DND-41 (cell line): Measurements from ENCODE around the gene UGDH.

Experiments used
- EZH2 ChIP-seq: IDR thresholded peaks from 3 replicates; pipeline ENCODE4 v1.6.1; 2012; ENCODE audit warnings: borderline replicate concordance, low read depth, mild to moderate bottlenecking, moderate library complexity, low read length, inconsistent platforms; ENCODE audit not compliant: severe bottlenecking
- TF ChIP-seq, protein P1 (sequence below): IDR thresholded peaks from 2 replicates; pipeline ENCODE4 v1.5.1; 2012; ENCODE audit warnings: borderline replicate concordance, low read length, moderate library complexity, mild to moderate bottlenecking; ENCODE audit not compliant: poor library complexity, severe bottlenecking; ENCODE audit errors: extremely low read depth

DNA sequence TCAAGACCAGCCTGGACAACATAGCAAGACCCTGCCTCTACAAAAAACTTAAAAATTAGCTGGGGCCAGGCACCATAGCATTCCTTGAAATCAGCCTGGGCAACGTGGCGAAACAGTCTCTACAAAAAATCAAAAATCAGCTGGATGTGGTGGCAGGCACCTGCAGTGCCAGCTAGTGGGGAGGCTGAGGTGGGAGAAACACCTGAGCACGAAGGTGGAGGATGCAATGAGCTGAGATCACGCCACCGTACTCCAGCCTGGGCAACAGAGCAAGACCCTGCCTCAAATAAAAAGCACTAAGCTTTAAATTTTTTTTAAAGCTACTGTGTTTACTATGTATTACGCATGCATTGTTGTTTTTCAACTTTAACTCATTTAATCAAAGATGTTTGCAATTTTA lies 71.8 kb downstream of the UGDH start:
- TF ChIP-seq, protein P1, sequence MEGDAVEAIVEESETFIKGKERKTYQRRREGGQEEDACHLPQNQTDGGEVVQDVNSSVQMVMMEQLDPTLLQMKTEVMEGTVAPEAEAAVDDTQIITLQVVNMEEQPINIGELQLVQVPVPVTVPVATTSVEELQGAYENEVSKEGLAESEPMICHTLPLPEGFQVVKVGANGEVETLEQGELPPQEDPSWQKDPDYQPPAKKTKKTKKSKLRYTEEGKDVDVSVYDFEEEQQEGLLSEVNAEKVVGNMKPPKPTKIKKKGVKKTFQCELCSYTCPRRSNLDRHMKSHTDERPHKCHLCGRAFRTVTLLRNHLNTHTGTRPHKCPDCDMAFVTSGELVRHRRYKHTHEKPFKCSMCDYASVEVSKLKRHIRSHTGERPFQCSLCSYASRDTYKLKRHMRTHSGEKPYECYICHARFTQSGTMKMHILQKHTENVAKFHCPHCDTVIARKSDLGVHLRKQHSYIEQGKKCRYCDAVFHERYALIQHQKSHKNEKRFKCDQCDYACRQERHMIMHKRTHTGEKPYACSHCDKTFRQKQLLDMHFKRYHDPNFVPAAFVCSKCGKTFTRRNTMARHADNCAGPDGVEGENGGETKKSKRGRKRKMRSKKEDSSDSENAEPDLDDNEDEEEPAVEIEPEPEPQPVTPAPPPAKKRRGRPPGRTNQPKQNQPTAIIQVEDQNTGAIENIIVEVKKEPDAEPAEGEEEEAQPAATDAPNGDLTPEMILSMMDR = no peak
- no peak for TF ChIP-seq EZH2
